Fibroblast of pulmonary artery (primary cell): Measurements from ENCODE around the gene PIK3CG.
"Not testable (repeated sequence)": the region's sequence is repeated elsewhere in the genome, so short reads cannot be mapped to it uniquely, and the experiment has no call there.

Experiments
- DNase-seq: peaks from one replicate; pipeline ENCODE4 v3.0.0-alpha.2; 2010; ENCODE audit warnings: low read depth
- H3K4me3 ChIP-seq: replicated peaks from 2 replicates; pipeline ENCODE4 v1.5.1; 2011; ENCODE audit warnings: low read depth, mild to moderate bottlenecking, control low read depth, low read length, moderate library complexity
- TF ChIP-seq, protein P1 (sequence below): IDR thresholded peaks from 2 replicates; pipeline ENCODE4 v1.5.1; 2011; ENCODE audit warnings: mild to moderate bottlenecking, control low read depth, low read length, inconsistent platforms; ENCODE audit errors: missing control alignments

The PIK3CG gene

DNA sequence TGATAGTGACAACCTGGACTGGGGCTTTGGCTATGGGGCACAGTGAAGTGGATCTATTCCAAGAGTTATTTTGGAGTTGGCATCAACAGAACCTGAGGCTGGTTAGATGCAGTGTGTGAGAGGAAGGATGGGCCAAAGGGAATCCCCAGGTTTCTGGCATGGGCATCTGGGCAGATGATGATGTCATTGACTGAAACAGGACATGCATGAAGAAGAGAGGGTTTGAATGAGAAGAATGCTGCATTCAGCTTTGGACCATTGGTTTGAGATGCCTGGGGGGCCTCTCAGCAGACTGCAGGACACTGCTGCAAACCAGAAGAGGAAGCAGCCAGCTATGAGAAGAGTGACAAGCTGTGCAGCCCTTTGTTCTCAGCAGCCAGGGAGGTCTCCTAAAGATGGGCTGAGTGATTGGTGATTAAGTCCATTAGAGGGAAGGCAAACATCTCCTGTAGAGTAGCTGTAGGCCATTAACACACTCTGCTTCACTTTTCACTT lies 23.1 kb upstream of the PIK3CG start:
- DNase-seq: no peak
- TF ChIP-seq, protein P1, sequence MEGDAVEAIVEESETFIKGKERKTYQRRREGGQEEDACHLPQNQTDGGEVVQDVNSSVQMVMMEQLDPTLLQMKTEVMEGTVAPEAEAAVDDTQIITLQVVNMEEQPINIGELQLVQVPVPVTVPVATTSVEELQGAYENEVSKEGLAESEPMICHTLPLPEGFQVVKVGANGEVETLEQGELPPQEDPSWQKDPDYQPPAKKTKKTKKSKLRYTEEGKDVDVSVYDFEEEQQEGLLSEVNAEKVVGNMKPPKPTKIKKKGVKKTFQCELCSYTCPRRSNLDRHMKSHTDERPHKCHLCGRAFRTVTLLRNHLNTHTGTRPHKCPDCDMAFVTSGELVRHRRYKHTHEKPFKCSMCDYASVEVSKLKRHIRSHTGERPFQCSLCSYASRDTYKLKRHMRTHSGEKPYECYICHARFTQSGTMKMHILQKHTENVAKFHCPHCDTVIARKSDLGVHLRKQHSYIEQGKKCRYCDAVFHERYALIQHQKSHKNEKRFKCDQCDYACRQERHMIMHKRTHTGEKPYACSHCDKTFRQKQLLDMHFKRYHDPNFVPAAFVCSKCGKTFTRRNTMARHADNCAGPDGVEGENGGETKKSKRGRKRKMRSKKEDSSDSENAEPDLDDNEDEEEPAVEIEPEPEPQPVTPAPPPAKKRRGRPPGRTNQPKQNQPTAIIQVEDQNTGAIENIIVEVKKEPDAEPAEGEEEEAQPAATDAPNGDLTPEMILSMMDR: no peak
- H3K4me3 ChIP-seq: no peak overlapping the region

DNA sequence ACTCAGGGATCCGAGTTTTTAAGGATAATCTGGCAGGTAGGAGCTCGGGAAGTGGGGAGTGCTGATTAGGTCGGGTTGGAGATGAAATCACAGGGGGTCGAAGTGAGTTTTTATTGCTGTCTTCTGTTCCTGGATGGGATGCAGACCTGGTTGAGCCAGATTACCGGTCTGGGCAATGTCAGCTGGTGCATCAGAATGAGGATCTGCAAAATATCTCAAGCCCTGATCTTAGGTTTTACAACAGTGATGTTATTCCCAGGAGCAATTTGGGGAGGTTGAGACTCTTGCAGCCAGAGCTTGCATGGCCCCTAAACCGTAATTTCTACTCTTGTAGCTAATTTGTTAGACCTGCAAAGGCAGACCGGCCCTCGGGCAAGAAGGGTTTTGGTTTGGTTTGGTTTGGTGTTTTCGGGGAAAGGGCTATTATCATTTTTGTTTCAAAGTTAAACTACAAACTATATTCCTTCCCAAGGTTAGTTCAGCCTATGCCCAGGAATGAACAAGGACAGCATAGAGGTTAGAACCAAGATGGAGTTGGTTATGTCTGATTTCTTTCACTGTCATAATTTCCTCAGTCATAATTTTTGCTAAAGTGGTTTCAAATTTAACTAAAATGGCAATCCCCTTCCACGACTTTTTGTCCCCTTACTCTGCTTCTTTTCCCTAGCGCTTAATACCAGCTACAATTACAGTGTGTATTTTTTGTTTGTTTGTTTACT lies 20.6 kb upstream of the PIK3CG start:
- DNase-seq: no peak
- TF ChIP-seq, protein P1: no peak
- no peak overlapping the region for H3K4me3 ChIP-seq

DNA sequence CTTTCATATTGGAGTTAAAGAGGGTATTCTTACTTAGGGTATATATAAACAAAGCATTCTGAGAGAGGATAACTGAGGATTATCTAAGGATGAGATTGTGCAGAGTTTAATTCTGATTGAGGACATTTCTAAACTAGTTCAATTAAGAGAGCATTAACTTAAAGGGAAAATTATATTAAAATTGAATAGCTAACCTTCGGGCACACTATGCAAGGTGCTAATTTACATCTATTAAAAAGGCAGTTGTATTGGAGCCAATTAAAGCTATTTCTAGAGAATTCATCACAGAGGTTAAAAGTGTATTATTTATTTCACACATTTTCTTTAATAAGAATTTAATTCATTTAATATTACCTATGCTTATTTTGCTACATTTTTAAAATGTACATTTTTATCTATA lies 17.0 kb upstream of the PIK3CG start:
- DNase-seq: no peak
- TF ChIP-seq, protein P1: no peak

DNA sequence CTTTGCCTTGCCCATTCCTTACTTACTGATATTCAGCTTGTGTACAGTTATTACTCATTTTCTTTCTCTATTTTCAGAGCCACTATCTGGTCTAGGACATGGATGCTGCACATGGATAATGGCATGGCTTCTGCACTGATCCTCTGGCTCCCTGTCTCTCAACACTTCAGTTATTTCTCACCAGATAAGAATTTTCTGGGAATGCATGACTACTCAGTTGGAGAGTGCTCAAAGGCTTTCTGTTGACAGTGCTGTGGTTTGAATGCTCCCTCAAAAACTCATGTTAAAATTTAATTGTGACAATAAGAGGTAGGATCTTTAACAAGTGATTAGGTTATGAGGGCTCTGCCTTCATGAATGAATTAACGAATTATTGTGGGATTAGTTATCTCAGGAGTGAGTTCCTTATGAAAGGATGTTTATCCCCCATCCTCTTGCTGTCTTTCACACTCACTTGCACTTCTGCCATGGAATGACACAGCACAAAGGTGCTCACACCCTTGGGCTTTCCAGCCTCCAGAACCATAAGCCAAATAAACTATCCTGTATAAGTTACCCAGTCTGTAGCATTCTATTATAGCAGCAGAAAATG lies 16.1 kb upstream of the PIK3CG start:
- TF ChIP-seq, protein P1: no peak
- DNase-seq: peak; percentile 15
- no peak overlapping the region for H3K4me3 ChIP-seq

More for the DNA sequence above, 17.0 kb upstream of the PIK3CG start:
- no peak overlapping the region for H3K4me3 ChIP-seq

DNA sequence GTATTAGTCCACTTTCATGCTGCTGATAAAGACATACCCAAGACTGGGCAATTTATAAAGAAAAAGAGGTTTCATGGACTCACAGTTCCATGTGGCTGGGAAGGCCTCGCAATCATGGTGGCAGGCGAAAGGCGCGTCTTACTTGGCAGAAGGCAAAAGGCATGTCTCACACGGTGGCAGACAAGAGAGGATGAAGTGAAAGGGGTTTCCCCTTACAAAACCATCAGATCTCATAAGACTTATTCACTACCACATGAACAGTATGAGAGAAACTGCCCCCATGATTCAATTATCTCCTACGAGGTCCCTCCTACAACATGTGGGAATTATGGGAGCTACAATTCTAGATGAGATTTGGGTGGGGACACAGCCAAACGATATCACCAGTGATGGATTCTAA lies 13.4 kb upstream of the PIK3CG start:
- DNase-seq: not testable (repeated sequence)

DNA sequence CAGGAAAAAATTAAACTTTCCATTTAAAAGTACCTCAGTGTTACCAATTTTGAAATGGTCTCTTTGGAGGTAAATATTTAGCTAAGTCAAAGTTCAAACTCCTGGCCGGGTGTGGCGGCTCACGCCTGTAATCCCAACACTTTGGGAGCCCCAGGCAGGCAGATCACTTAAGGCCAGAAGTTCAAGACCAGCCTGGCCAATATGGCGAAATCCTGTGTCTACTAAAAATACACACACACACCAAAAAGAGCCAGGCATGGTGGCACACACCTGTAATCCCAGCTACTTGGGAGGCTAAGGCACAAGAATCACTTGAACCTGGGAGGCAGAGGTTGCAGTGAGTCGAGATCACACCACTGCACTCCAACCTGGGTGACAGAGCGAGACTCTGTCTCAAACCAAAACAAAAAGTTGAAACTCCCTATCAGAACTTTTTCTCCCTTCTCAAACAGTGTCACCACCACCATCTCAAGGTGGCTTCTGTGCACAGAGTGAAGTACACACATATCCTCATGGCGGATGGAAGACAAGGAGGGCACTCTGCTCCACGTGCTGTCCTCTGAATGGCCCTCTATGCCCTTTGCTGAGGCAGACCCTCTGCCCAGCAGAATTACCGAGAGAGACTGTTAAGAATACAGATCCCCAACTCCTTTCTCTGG lies 11.7 kb upstream of the PIK3CG start:
- no peak for DNase-seq
- TF ChIP-seq, protein P1: no peak
- no peak overlapping the region for H3K4me3 ChIP-seq

More for the DNA sequence above, 13.4 kb upstream of the PIK3CG start:
- H3K4me3 ChIP-seq: not testable (repeated sequence)

DNA sequence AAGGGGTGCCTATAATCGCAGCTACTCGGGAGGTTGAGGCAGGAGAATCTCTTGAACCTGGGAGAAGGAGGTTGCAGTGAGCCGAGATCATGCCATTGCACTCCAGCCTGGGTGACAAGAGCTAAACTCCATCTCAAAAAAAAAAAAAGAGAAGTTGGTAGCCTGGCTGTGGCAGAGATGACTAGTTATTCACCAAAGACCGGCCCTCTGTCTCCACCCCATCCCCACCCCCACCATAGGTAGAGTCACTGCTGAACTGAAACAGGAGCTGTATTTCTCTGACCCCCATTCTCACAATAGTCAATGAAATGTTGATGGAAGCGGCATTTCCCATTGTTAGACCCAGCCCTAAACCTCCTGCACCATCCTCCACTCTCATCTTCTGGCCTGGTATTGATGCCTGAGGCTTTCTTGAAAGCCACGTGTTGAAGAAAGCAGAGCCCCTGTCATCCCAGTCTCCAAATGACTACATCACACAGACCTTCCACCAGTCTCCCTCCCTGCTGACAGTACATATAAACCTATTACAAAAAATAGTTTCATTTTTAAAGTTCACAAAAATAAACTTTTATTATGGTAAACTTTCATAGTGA lies 9.4 kb upstream of the PIK3CG start:
- no peak for DNase-seq
- no peak overlapping the region for H3K4me3 ChIP-seq
- TF ChIP-seq, protein P1: no peak
